H9 (cell line): ENCODE measurements around the gene KIAA0825. TPM values are rescaled to one million over a fixed set of nuclear protein-coding genes. Genes with fewer than 3 reads are reported as not detected.

ENCODE experiments used
- DNase-seq: peaks from one replicate; pipeline ENCODE4 v3.0.0-alpha.2; 2017
- H2AFZ ChIP-seq: one replicate; pipeline ENCODE4 v1.6.1; 2013; ENCODE audit warnings: mild to moderate bottlenecking, low read length, control low read depth, moderate library complexity
- H2AK5ac ChIP-seq: 2 replicates; pipeline ENCODE4 v1.6.1; 2013; ENCODE audit warnings: low read length, control low read depth, mixed read lengths; ENCODE audit not compliant: insufficient read length
- H2BK120ac ChIP-seq: one replicate; pipeline ENCODE4 v1.6.1; 2013; ENCODE audit warnings: low read depth, mild to moderate bottlenecking, low read length, control low read depth, inconsistent platforms; ENCODE audit not compliant: poor library complexity, severe bottlenecking
- H2BK12ac ChIP-seq: 2 replicates; pipeline ENCODE4 v1.6.1; 2013; ENCODE audit warnings: low read length, control low read depth, mixed read lengths, low read depth; ENCODE audit not compliant: insufficient read length
- H2BK15ac ChIP-seq: 2 replicates; pipeline ENCODE4 v1.6.1; 2013; ENCODE audit warnings: low read depth, low read length, control low read depth
- H2BK20ac ChIP-seq: one replicate; pipeline ENCODE4 v1.6.1; 2013; ENCODE audit warnings: low read depth, mild to moderate bottlenecking, low read length, control low read depth, inconsistent platforms; ENCODE audit not compliant: poor library complexity, severe bottlenecking
- H2BK5ac ChIP-seq: 2 replicates; pipeline ENCODE4 v1.6.1; 2013; ENCODE audit warnings: low read length, control low read depth, mixed read lengths; ENCODE audit not compliant: insufficient read length
- H3K14ac ChIP-seq: 2 replicates; pipeline ENCODE4 v1.6.1; 2013; ENCODE audit warnings: low read length, control low read depth; ENCODE audit not compliant: insufficient read depth
- H3K18ac ChIP-seq: 2 replicates; pipeline ENCODE4 v1.6.1; 2013; ENCODE audit warnings: low read depth, mild to moderate bottlenecking, mixed read lengths, low read length, control low read depth; ENCODE audit not compliant: insufficient read length
- H3K23ac ChIP-seq: 2 replicates; pipeline ENCODE4 v1.6.1; 2013; ENCODE audit warnings: low read length, control low read depth, mixed read lengths, low read depth; ENCODE audit not compliant: insufficient read length
- H3K23me2 ChIP-seq: 2 replicates; pipeline ENCODE4 v1.6.1; 2013; ENCODE audit warnings: low read depth, mild to moderate bottlenecking, mixed read lengths, low read length, control low read depth; ENCODE audit not compliant: insufficient read length, poor library complexity, severe bottlenecking
- H3K27ac ChIP-seq: 2 replicates; pipeline ENCODE4 v1.5.1; 2013; ENCODE audit warnings: low read length, control low read depth, mixed read lengths, low read depth; ENCODE audit not compliant: insufficient read length
- H3K27me3 ChIP-seq: 2 replicates; pipeline ENCODE4 v1.6.1; 2013; ENCODE audit warnings: low read length, control low read depth, inconsistent platforms; ENCODE audit not compliant: insufficient read depth
- H3K4ac ChIP-seq: 2 replicates; pipeline ENCODE4 v1.6.1; 2013; ENCODE audit warnings: low read depth, mild to moderate bottlenecking, control low read depth, inconsistent platforms, low read length, moderate library complexity
- H3K4me1 ChIP-seq: 2 replicates; pipeline ENCODE4 v1.6.1; 2013; ENCODE audit warnings: low read length, control low read depth, inconsistent platforms; ENCODE audit not compliant: insufficient read depth
- H3K4me2 ChIP-seq: 2 replicates; pipeline ENCODE4 v1.6.1; 2013; ENCODE audit warnings: low read length, control low read depth, mixed read lengths; ENCODE audit not compliant: insufficient read length, insufficient read depth
- H3K56ac ChIP-seq: 2 replicates; pipeline ENCODE4 v1.6.1; 2013; ENCODE audit warnings: low read depth, mild to moderate bottlenecking, mixed read lengths, low read length, control low read depth; ENCODE audit not compliant: insufficient read length
- H3K79me1 ChIP-seq: 2 replicates; pipeline ENCODE4 v1.6.1; 2013; ENCODE audit warnings: low read depth, mild to moderate bottlenecking, moderate library complexity, low read length, control low read depth, inconsistent platforms; ENCODE audit not compliant: insufficient read depth, poor library complexity, severe bottlenecking
- H3K79me2 ChIP-seq: 2 replicates; pipeline ENCODE4 v1.6.1; 2013; ENCODE audit warnings: low read length, control low read depth, inconsistent platforms; ENCODE audit not compliant: insufficient read depth
- H3K9ac ChIP-seq: 2 replicates; pipeline ENCODE4 v1.6.1; 2013; ENCODE audit warnings: low read length, control low read depth, mixed read lengths; ENCODE audit not compliant: insufficient read length; ENCODE audit errors: extremely low read depth
- H3K9me3 ChIP-seq: one replicate; pipeline ENCODE4 v1.6.1; 2013; ENCODE audit warnings: low read depth, low read length, inconsistent platforms; ENCODE audit not compliant: control insufficient read depth
- H3T11ph ChIP-seq: one replicate; pipeline ENCODE4 v1.6.1; 2013; ENCODE audit warnings: mild to moderate bottlenecking, low read length, control low read depth, inconsistent platforms
- H4K20me1 ChIP-seq: one replicate; pipeline ENCODE4 v1.6.1; 2013; ENCODE audit not compliant: control insufficient read depth, insufficient read length, insufficient read depth
- H4K5ac ChIP-seq: 2 replicates; pipeline ENCODE4 v1.6.1; 2013; ENCODE audit warnings: low read depth, mild to moderate bottlenecking, mixed read lengths, low read length, control low read depth; ENCODE audit not compliant: insufficient read length
- H4K8ac ChIP-seq: replicated peaks from 2 replicates; pipeline ENCODE4 v1.6.1; 2013; ENCODE audit warnings: low read length, control low read depth, mixed read lengths, low read depth; ENCODE audit not compliant: insufficient read length
- H4K91ac ChIP-seq: 2 replicates; pipeline ENCODE4 v1.6.1; 2013; ENCODE audit warnings: low read depth, mild to moderate bottlenecking, moderate library complexity, mixed read lengths, low read length, control low read depth; ENCODE audit not compliant: insufficient read length
- H3K27ac Mint-ChIP-seq, 3 experiments: 2 replicates in 2 of 3; 3 replicates in 1 of 3; pipeline ENCODE4 v1.8.0; 2020 to 2021; ENCODE audit warnings: mixed read lengths in 3 of 3, mild to moderate bottlenecking in 1 of 3, moderate library complexity in 1 of 3
- H3K27me3 Mint-ChIP-seq: 2 replicates; pipeline ENCODE4 v1.8.0; 2021; ENCODE audit warnings: low read depth, mild to moderate bottlenecking, moderate library complexity, mixed read lengths
- H3K36me3 Mint-ChIP-seq, 3 experiments: 2 replicates in 2 of 3; 3 replicates in 1 of 3; pipeline ENCODE4 v1.8.0; 2020 to 2021; ENCODE audit warnings: low read depth in 3 of 3, mixed read lengths in 3 of 3; ENCODE audit not compliant: insufficient read depth in 1 of 3
- H3K4me1 Mint-ChIP-seq, 2 experiments: 2 replicates each; pipeline ENCODE4 v1.8.0; 2020; ENCODE audit warnings: mixed read lengths in 2 of 2
- H3K4me3 Mint-ChIP-seq, 2 experiments: 2 replicates in 1 of 2; 3 replicates in 1 of 2; pipeline ENCODE4 v1.8.0; 2020 to 2021; ENCODE audit warnings: mild to moderate bottlenecking in 2 of 2, mixed read lengths in 2 of 2, moderate library complexity in 1 of 2
- H3K9me3 Mint-ChIP-seq, 2 experiments: 2 replicates in 1 of 2; 3 replicates in 1 of 2; pipeline ENCODE4 v1.8.0; 2020; ENCODE audit warnings: mild to moderate bottlenecking in 2 of 2, mixed read lengths in 2 of 2, moderate library complexity in 1 of 2
- WGBS: extraction: QIAGEN DNeasy Blood & Tissue Kit; methylation state at CpG from one replicate; pipeline ENCODE4 v1.1.7; 2013; ENCODE audit warnings: missing lambda C conversion rate, low lambda C conversion rate, mixed read lengths; ENCODE audit not compliant: insufficient read length; ENCODE audit errors: extremely low coverage; 5-methylcytosine and 5-hydroxymethylcytosine counted together
- total RNA-seq: library from RNA; stranded (reverse); gene quantifications from 2 replicates; pipeline ENCODE4 v1.2.1, GENCODE V29; 2021
- TF ChIP-seq, protein P1 (sequence below): fragments of 200-600 bp; sonication (generic); conservative IDR thresholded peaks from 3 replicates; pipeline ENCODE4 v1.8.0; 2021; ENCODE audit warnings: antibody characterized with exemption, mild to moderate bottlenecking

KIAA0825 gene
- total RNA-seq, 1 experiment from 2014 or later, result 1.8 TPM

DNA sequence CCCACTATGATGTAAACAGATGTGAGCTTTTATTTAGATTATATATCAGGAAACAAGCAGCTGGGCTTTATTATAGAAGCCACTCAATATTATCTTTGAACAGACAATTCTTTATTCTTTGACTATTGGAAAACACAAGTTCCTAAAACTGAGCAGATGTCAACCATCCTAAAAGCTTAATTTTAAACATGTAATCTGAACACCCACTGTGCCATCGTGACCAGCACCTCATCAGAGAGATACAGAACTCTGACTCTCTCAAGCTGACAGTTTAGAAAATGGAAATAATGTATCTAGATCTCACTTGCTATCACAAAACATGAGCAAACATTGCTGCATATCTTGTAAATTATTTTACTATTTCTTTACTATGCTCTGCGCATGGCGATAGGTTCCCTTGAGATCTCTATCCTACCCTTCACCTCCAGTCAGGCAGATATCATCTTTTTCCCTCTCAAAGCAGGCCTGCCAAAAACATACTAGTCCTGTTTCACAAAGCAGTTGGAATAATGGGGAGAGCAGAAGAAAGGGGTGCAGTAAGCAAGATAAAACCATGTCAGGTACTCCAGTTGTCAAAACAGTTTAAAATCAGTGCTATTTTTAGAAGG is 151.0 kb downstream of the KIAA0825 start:
- Histone ChIP-seq H4K20me1 (no peaks in the 10 kb centered on the region), H3K9ac (no peak overlapping the region), H3K18ac (no peak overlapping the region), H4K8ac (no peak overlapping the region), H3K9me3 (no peaks in the 10 kb centered on the region), H3K23me2 (no peaks in the 10 kb centered on the region), H3K27ac (no peak overlapping the region), H2AFZ (no peak overlapping the region), H3T11ph (no peak overlapping the region), H2AK5ac (no peak overlapping the region), H3K4ac (no peak overlapping the region), H4K91ac (no peak overlapping the region), H2BK5ac (no peak overlapping the region), H2BK12ac (no peak overlapping the region), H3K4me1 (no peaks in the 10 kb centered on the region; the same call in 1 of the 2 replicates), H2BK120ac (no peak overlapping the region), H4K5ac (no peak overlapping the region), H2BK15ac (no peak overlapping the region), H3K4me2 (no peak overlapping the region), H3K79me1 (no peaks in the 10 kb centered on the region), H3K79me2 (no peaks in the 10 kb centered on the region), H3K56ac (no peak overlapping the region), H3K27me3 (no peaks in the 10 kb centered on the region), H2BK20ac (no peak overlapping the region), H3K14ac (no peak overlapping the region), H3K23ac (no peak overlapping the region)
- Mint-ChIP-seq H3K9me3 (no peaks in the 10 kb centered on the region), H3K4me3 (no peak overlapping the region), H3K36me3 (no peaks in the 10 kb centered on the region), H3K27ac (no peak overlapping the region), H3K4me1 (peaks cover 3 to 5% of the 10 kb centered on the region in 2 experiments; a peak in 3 of 4 replicates), H3K27me3 (no peaks in the 10 kb centered on the region)
- no CpG with 5 or more reads among the region's 3 CpGs for WGBS
- DNase-seq, result no peak
- TF ChIP-seq, protein P1, sequence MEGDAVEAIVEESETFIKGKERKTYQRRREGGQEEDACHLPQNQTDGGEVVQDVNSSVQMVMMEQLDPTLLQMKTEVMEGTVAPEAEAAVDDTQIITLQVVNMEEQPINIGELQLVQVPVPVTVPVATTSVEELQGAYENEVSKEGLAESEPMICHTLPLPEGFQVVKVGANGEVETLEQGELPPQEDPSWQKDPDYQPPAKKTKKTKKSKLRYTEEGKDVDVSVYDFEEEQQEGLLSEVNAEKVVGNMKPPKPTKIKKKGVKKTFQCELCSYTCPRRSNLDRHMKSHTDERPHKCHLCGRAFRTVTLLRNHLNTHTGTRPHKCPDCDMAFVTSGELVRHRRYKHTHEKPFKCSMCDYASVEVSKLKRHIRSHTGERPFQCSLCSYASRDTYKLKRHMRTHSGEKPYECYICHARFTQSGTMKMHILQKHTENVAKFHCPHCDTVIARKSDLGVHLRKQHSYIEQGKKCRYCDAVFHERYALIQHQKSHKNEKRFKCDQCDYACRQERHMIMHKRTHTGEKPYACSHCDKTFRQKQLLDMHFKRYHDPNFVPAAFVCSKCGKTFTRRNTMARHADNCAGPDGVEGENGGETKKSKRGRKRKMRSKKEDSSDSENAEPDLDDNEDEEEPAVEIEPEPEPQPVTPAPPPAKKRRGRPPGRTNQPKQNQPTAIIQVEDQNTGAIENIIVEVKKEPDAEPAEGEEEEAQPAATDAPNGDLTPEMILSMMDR, result no peak
